Caki2 (cell line): ENCODE results near the gene MT1E. TPM values are rescaled to one million over a fixed set of nuclear protein-coding genes. Genes with fewer than 3 reads are reported as not detected.
"Not testable (repeated sequence)": the region's sequence is repeated elsewhere in the genome, so short reads cannot be mapped to it uniquely, and the experiment has no call there.

ENCODE experiments used
- DNase-seq: peaks from one replicate; pipeline ENCODE4 v3.0.0-alpha.2; 2015; ENCODE audit warnings: low read depth
- in situ Hi-C: cut with HindIII; loops from 2 replicates; pipeline ENCODE4 v1.10.0; 2016; ENCODE audit warnings: low sequenced_read_pairs, low pct_unique_long_range_greater_than_20kb, mixed read lengths
- total RNA-seq: library from RNA; depleted of rRNA; stranded (reverse); fragments of >200 nt; shearing (Covaris generic); gene quantifications from 2 replicates; pipeline ENCODE4 v1.2.3, GENCODE V29; 2014; ENCODE audit warnings: low replicate concordance

Gene MT1E
- total RNA-seq, 1 experiment from 2014 or later = not detected

- DNase-seq = no peak
- in situ Hi-C loops = no loop called here
Measured at GRCh38 chr16:56662357-56663354, 37.1 kb downstream of the MT1E start.

- DNase-seq = no peak
- in situ Hi-C loops = no loop called here
Measured at GRCh38 chr16:56664506-56664905, 38.9 kb downstream of the MT1E start.

GRCh38 chr16:56665286-56666261 is 40.0 kb downstream of the MT1E start:
- DNase-seq, in situ Hi-C loops: not testable (repeated sequence)

- in situ Hi-C loops = no loop called here
- no peak for DNase-seq
Measured at GRCh38 chr16:56667581-56668571, 42.3 kb downstream of the MT1E start, which contains the start of gene MT1G. MT1G (minus strand) TSS chr16:56668065; CDS start chr16:56667993, 72 bp downstream.

GRCh38 chr16:56669005-56669839 is 43.6 kb downstream of the MT1E start, which contains the start of gene MT1H:
MT1H (plus strand) TSS chr16:56669814; CDS start chr16:56669885, 71 bp downstream.
- no peak for DNase-seq

GRCh38 chr16:56669840-56670619 is 44.4 kb downstream of the MT1E start:
- no peak for DNase-seq
- in situ Hi-C loops = no loop called here

More at GRCh38 chr16:56669005-56669839, 43.6 kb downstream of the MT1E start, which contains the start of gene MT1H:
- in situ Hi-C loops = no loop called here

GRCh38 chr16:56670620-56670934 is 45.0 kb downstream of the MT1E start:
- DNase-seq = no peak
- in situ Hi-C loops = no loop called here

GRCh38 chr16:56671691-56672090 is 46.1 kb downstream of the MT1E start:
- DNase-seq, in situ Hi-C loops: not testable (repeated sequence)

- DNase-seq, in situ Hi-C loops: not testable (repeated sequence)
Measured at GRCh38 chr16:56672171-56672570, 46.6 kb downstream of the MT1E start.

GRCh38 chr16:56672761-56673536 is 47.4 kb downstream of the MT1E start:
- no peak for DNase-seq
- in situ Hi-C loops = no loop called here

GRCh38 chr16:56673921-56674320 is 48.3 kb downstream of the MT1E start:
- in situ Hi-C loops = no loop called here
- no peak for DNase-seq

- in situ Hi-C loops, DNase-seq: not testable (repeated sequence)
Measured at GRCh38 chr16:56674570-56674969, 49.0 kb downstream of the MT1E start.

- DNase-seq = no peak
- in situ Hi-C loops = no loop called here
Measured at GRCh38 chr16:56675685-56676210, 50.2 kb downstream of the MT1E start.
